Rectal smooth muscle tissue (tissue), 1 donor: ENCODE results near the gene PRR32.
"Not testable (repeated sequence)": the region's sequence is repeated elsewhere in the genome, so short reads cannot be mapped to it uniquely, and the experiment has no call there.

Experiments used
- H3K27ac ChIP-seq: one replicate; pipeline ENCODE4 v1.7.0; 2013; ENCODE audit warnings: low read depth, low read length, inconsistent platforms
- H3K27me3 ChIP-seq: one replicate; pipeline ENCODE4 v1.7.0; 2013; ENCODE audit warnings: low read length; ENCODE audit not compliant: control insufficient read depth, insufficient read depth
- H3K36me3 ChIP-seq: one replicate; pipeline ENCODE4 v1.7.0; 2013; ENCODE audit warnings: low read length; ENCODE audit not compliant: control insufficient read depth, insufficient read depth
- H3K4me1 ChIP-seq: one replicate; pipeline ENCODE4 v1.7.0; 2013; ENCODE audit warnings: low read length; ENCODE audit not compliant: control insufficient read depth, insufficient read depth
- H3K4me3 ChIP-seq: one replicate; pipeline ENCODE4 v1.7.0; 2013; ENCODE audit warnings: low read length
- H3K9ac ChIP-seq: one replicate; pipeline ENCODE4 v1.7.0; 2013; ENCODE audit warnings: low read length

The PRR32 gene

GRCh38 chrX:126819429-126819828, at the start of gene PRR32:
TSS of gene PRR32 (plus strand) at chrX:126819729. CDS start at chrX:126819844, 115 bp downstream.
- H3K27me3 ChIP-seq, result no peaks in the 10 kb centered on the region
- no peak within 1 kb of the TSS for H3K4me3 ChIP-seq
- H3K36me3 ChIP-seq, result no peaks in the 10 kb centered on the region
- H3K4me1 ChIP-seq, result no peaks in the 10 kb centered on the region
- H3K9ac ChIP-seq, result no peak within 1 kb of the TSS
- no peak within 1 kb of the TSS for H3K27ac ChIP-seq

GRCh38 chrX:126770179-126770578, 49.4 kb upstream of the PRR32 start:
- Histone ChIP-seq H3K27ac (no peak overlapping the region), H3K9ac (no peak overlapping the region), H3K36me3 (no peaks in the 10 kb centered on the region), H3K27me3 (no peaks in the 10 kb centered on the region), H3K4me1 (no peaks in the 10 kb centered on the region), H3K4me3 (no peak overlapping the region)

- Histone ChIP-seq H3K9ac (no peak overlapping the region), H3K4me1 (no peaks in the 10 kb centered on the region)
Measured at GRCh38 chrX:126785539-126785938, 34.0 kb upstream of the PRR32 start.

GRCh38 chrX:126799059-126799458, 20.5 kb upstream of the PRR32 start:
- no peaks in the 10 kb centered on the region for H3K36me3 ChIP-seq
- no peak overlapping the region for H3K27ac ChIP-seq
- H3K4me1 ChIP-seq, result no peaks in the 10 kb centered on the region
- no peak overlapping the region for H3K9ac ChIP-seq
- no peak overlapping the region for H3K4me3 ChIP-seq
- H3K27me3 ChIP-seq, result no peaks in the 10 kb centered on the region

More at GRCh38 chrX:126785539-126785938, 34.0 kb upstream of the PRR32 start:
- no peak overlapping the region for H3K4me3 ChIP-seq
- H3K27ac ChIP-seq, result no peak overlapping the region
- no peaks in the 10 kb centered on the region for H3K27me3 ChIP-seq
- H3K36me3 ChIP-seq, result no peaks in the 10 kb centered on the region

- H3K27me3 ChIP-seq, H3K9ac ChIP-seq, H3K4me1 ChIP-seq, H3K27ac ChIP-seq, H3K4me3 ChIP-seq, H3K36me3 ChIP-seq: not testable (repeated sequence)
Measured at GRCh38 chrX:126806784-126807183, 12.7 kb upstream of the PRR32 start.

- no peaks in the 10 kb centered on the region for H3K27me3 ChIP-seq
- no peaks in the 10 kb centered on the region for H3K36me3 ChIP-seq
- H3K27ac ChIP-seq, result no peak overlapping the region
- no peaks in the 10 kb centered on the region for H3K4me1 ChIP-seq
- H3K9ac ChIP-seq, result no peak overlapping the region
- H3K4me3 ChIP-seq, result no peak overlapping the region
Measured at GRCh38 chrX:126815806-126816205, 3.7 kb upstream of the PRR32 start.

- Histone ChIP-seq H3K27ac (no peak overlapping the region), H3K4me1 (no peaks in the 10 kb centered on the region), H3K9ac (no peak overlapping the region), H3K4me3 (no peak overlapping the region), H3K27me3 (no peaks in the 10 kb centered on the region), H3K36me3 (no peaks in the 10 kb centered on the region)
Measured at GRCh38 chrX:126820700-126821420, 1.3 kb downstream of the PRR32 start.

GRCh38 chrX:126824338-126825007, 4.9 kb downstream of the PRR32 start:
- Histone ChIP-seq H3K36me3 (no peaks in the 10 kb centered on the region), H3K4me1 (no peaks in the 10 kb centered on the region)

GRCh38 chrX:126825566-126826193, 6.2 kb downstream of the PRR32 start:
- no peak overlapping the region for H3K27ac ChIP-seq
- H3K27me3 ChIP-seq, result no peaks in the 10 kb centered on the region
- H3K4me1 ChIP-seq, result no peaks in the 10 kb centered on the region
- H3K9ac ChIP-seq, result no peak overlapping the region
- H3K36me3 ChIP-seq, result no peaks in the 10 kb centered on the region
- no peak overlapping the region for H3K4me3 ChIP-seq

More at GRCh38 chrX:126824338-126825007, 4.9 kb downstream of the PRR32 start:
- H3K4me3 ChIP-seq, result no peak overlapping the region
- no peak overlapping the region for H3K9ac ChIP-seq
- H3K27me3 ChIP-seq, result no peaks in the 10 kb centered on the region
- H3K27ac ChIP-seq, result no peak overlapping the region

- Histone ChIP-seq H3K9ac (no peak overlapping the region), H3K4me1 (no peaks in the 10 kb centered on the region), H3K27me3 (no peaks in the 10 kb centered on the region), H3K4me3 (no peak overlapping the region), H3K27ac (no peak overlapping the region), H3K36me3 (no peaks in the 10 kb centered on the region)
Measured at GRCh38 chrX:126836186-126836585, 16.7 kb downstream of the PRR32 start.

GRCh38 chrX:126847143-126847542, 27.6 kb downstream of the PRR32 start:
- H3K4me1 ChIP-seq, result no peaks in the 10 kb centered on the region
- no peak overlapping the region for H3K27ac ChIP-seq
- H3K4me3 ChIP-seq, result no peak overlapping the region
- no peak overlapping the region for H3K9ac ChIP-seq
- no peaks in the 10 kb centered on the region for H3K27me3 ChIP-seq
- H3K36me3 ChIP-seq, result no peaks in the 10 kb centered on the region

GRCh38 chrX:126855839-126856524, 36.5 kb downstream of the PRR32 start:
- Histone ChIP-seq H3K27ac (no peak overlapping the region), H3K4me3 (no peak overlapping the region), H3K36me3 (no peaks in the 10 kb centered on the region), H3K27me3 (no peaks in the 10 kb centered on the region), H3K9ac (no peak overlapping the region), H3K4me1 (no peaks in the 10 kb centered on the region)
